ENCODE results near the gene TRIM52.

DNA sequence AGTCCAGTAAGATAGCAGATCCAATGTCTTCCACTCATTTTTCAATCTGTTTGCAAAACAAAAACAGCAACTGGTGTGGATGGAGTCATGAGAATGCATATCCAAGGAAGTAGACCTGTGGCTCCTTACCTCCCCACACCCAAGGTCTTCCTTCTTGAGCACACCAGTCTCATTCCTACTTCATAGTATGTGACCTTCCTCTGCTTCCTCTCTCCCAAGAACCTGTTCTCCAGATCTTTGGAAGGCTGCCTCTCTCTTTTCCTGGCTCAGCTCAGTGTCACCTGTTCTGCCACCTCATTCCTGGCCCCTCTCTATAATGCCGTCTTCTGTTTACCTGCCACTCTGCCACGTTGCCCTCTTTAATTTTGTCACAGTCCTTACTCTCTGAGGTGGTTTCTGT is 48.0 kb downstream of the TRIM52 start:
- TF ChIP-seq NFE2L2 (IDR thresholded peaks at IDR 0.05; ENCODE audit: low read depth, low read length) (no peak), CTCF (conservative IDR thresholded peaks at IDR 0.05; ENCODE audit: low read depth, low read length) (no peak), RAD21 (IDR thresholded peaks at IDR 0.05; ENCODE audit: low read length) (no peak), MXI1 (IDR thresholded peaks at IDR 0.05; ENCODE audit: borderline replicate concordance, low read depth, low read length) (no peak), USF2 (IDR thresholded peaks at IDR 0.05; ENCODE audit: low read depth, low read length) (no peak), POLR2A (IDR thresholded peaks at IDR 0.05; ENCODE audit: low read depth, low read length) (no peak), MAZ (IDR thresholded peaks at IDR 0.05; ENCODE audit: borderline replicate concordance, low read depth, low read length) (no peak), BHLHE40 (IDR thresholded peaks at IDR 0.05; ENCODE audit: low read depth, low read length) (no peak), FOS (IDR thresholded peaks at IDR 0.05; ENCODE audit: low read depth, low read length) (no peak), SMC3 (IDR thresholded peaks at IDR 0.05; ENCODE audit: low read depth, low read length) (no peak), RFX5 (IDR thresholded peaks at IDR 0.05; ENCODE audit: low read depth, low read length) (no peak)

All from IMR-90 (cell line).